Left renal cortex interstitium (tissue), 4 donors: ENCODE measurements around the gene SLC12A1. TPM values are rescaled to one million over a fixed set of nuclear protein-coding genes. Genes with fewer than 3 reads are reported as not detected.
A peak's percentile ranks its signal among the peaks of the same experiment; 100 is the strongest.

ENCODE experiments used
- DNase-seq, 4 donors: peaks; one replicate each; pipeline ENCODE4 v3.0.0-alpha.2; 2013; ENCODE audit warnings: low read depth in 4 of 4, low spot score in 2 of 4, missing footprints in 1 of 4
- polyA plus RNA-seq, 4 donors: library from polyadenylated mRNA; unstranded; fragments of 120-200 nt; gene quantifications; one replicate each; pipeline ENCODE4 v1.2.1, GENCODE V29; 2013; ENCODE audit not compliant: insufficient read length in 4 of 4

SLC12A1 gene
- polyA plus RNA-seq, 4 donors: 384 to 563 (median 484) TPM

DNA sequence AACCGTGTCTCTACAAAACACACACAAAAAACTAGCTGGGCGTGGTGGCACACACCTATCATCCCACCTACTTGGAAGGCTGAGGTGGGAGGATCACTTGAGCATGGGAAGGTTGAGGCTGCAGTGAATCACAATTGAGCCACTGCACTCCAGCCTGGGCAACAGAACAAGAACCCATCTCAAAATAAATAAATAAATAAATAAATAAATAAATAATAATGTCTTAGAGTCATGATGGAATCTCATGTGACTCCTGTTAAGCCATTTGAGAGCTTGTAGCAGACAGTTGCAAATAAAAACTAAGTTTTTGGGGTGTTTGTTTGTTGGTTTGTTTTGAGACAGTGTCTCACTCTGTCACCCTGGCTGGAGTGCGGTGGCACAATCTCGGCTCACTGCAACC, 33.2 kb downstream of the SLC12A1 start:
- no peak for DNase-seq

DNA sequence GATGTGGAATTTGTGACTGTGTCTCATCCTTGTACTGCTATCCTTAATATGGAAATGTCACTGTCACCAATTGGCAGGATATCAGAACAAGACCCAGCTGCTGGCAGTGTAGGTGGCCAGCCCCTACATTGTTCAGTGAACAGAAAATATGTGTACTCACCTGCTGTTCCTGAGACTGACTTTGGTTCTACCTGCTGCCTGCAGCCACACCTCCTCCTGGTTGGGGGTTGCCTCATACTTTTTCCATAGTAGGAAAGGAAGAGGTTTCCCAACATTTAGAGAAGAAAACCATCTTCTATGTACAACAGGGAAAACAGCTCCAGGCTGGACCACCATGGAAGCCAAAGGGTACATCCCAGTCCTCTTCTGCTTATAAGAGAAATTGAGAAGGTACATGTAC, 35.9 kb downstream of the SLC12A1 start:
- no peak for DNase-seq

DNA sequence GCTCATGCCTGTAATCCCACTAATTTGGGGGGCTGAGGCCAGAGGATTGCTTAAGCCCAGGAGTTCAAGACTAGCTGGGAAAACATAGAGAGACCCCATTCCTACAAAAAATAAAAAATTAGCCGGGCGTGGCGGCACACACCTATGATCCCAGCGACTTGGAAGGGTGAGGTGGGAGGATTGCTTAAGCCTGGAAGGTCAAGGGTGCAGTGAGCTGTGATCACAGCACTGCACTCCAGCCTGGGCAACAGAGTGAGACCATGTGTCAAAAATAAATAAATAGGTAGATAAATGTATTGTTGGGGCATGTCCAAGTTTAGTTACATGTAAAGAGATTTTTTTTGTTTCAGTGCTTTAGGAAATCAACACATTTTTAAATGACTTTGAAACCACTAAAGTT, 36.4 kb downstream of the SLC12A1 start:
- DNase-seq: no peak

DNA sequence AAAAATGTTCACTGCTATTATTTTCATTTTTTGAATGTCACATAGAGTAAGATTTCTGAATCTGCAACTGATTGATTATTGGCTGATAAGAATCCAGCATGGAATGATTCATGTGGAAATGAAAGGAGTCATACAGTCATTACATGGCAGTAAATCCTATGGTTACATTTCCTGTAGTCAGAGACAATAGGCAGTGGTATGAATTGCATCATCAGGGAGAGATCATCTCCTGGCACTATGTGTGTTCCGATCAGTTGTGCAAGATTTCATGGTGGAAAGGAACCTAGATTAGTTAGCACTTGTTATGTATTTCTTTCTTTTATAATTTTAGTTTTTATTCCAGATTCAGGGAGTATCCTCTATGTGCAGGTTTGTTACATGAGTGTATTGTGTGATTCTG, 38.8 kb downstream of the SLC12A1 start:
- no peak for DNase-seq

DNA sequence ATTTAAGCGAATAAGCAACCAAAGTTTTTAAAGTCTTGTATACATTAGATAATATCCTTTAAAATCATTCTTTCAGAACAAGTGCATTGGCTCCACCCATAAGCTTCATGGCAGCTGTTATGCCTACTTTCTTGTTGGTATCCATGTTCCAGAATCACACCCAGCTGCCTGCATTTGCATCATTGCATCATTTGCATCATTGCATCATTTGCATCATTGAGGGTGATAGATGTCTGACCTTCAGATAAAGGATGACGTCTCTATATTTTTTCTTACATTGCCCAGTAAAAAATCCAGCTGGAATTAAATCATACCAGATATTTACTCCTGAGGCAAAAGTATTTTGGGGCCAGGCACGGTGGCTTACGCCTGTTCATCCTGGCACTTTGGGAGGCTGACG, 42.3 kb downstream of the SLC12A1 start:
- no peak for DNase-seq

DNA sequence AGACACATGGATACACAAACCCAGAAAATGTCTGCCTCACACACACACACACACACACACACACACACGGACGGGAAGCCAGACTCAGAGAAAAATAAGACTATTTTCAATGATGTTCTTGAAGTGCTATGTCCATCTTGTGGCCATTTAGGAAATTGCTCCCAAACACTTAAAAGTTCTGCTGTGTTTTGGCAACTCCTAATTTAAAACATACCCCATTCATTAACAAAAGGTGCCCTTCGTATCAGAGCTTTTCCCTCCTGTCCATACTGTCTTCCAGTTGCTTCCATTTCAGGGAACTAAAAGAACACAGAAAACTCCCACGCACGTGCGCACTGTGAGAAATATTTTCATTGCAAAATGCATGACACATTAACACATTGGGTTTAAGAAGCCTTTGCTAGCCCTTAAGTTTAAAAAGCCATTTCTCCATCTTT, 44.6 kb downstream of the SLC12A1 start:
- peak in 3 of 4 donors; percentile 38 to 64 (median 51) for DNase-seq

DNA sequence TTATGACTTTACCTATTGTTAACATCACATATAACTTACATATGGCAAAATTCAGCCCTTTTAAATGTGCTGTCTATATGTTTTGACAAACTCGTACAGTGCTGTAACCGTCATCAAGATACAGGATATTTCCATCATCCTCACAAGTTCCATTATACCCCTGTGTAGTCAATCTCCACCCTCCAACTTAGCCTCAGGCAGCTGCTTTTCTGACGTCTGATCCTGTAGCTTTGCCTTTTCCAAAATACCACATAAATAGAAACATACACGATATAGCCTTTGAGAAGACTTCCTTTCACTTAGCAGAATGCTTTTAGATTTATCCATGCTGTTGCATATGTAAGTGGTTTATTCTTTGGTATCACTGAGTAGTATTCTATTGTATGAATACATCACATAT, 47.1 kb downstream of the SLC12A1 start:
- no peak for DNase-seq

DNA sequence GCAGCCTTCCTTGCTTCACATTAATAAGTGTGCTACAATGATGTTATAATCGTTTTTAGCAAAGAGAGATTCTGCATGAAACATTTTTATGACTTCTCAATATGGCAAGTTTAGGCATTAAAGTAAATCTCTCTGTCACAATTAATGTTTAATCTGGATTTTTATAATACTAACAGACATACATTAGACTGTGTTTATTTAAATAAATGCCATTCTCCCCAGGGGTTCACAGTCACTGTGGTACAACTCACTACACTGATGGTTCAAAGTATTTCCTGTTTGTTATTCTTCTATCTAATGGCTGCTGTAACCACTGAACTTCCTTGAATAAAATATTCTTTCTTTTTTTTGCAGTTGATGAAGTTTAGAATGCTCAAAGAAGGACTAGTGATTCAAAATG, 59.0 kb downstream of the SLC12A1 start:
- no peak for DNase-seq

DNA sequence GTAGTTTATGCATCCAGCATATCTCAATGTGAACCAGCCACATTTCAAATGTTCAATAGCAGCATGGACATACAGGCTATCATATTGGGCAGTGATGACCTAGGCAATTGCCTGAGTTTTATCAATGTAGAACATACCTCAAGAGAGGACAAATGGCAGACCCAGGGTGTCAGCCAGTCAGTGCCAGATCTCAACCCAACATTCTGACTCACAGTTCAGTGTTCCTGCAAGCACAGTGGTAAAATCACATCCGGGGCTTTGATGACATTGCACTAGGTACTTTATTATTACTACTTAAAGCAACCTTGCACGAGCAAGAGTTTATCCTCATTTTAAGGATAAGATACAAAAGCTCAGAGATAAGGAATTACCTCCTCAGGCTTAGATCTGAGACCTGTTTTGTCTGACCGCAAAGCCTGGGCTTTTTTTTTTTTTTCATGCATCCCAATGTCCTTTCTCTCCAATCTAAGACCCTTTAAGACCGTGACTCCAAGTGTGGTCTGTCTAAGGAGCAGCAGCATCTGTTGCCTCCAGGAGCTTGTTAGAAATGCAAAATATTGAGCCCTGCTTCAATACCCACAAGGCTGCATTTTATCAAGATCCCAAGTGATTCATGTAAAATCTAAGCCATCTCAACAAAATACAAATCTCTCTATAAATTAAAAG, 60.1 kb downstream of the SLC12A1 start:
- DNase-seq: no peak

DNA sequence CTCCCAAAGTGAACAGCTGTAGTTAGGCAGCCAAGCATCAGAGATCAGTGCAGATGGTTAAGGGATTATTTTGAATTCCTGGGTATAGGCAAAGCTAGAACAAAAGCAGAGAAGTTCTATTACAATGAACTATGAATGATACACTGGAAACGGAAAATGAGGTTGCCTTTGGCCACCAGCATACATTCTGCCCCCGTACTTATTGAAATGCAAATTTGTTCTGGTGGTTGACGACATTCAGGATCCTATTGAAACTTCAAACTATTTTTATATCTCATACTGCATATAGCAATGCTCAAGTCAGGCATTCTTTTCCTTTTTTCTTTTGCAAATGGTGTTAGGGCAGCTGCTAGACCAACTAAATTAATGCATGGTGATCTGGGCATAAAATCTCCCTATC, 61.7 kb downstream of the SLC12A1 start:
- no peak for DNase-seq

DNA sequence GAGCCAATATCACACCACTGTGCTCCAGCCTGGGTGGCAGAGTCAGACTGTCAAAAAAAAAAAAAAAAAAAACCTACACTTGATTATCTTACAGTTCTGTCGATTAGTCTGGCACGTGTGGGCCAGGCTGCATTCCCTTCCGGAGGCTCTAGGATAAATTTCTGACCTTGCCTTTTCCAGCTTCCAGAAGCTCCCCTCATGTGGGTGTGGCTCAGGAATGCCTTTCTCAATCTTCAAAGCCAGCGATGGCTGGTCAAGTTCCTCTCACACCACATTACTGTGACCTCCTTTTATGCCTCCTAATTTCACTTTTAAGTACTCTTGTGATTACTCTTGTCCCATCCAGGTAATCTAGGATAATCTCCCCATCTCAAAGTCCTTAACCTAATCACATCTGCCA, 66.9 kb downstream of the SLC12A1 start:
- no peak for DNase-seq

DNA sequence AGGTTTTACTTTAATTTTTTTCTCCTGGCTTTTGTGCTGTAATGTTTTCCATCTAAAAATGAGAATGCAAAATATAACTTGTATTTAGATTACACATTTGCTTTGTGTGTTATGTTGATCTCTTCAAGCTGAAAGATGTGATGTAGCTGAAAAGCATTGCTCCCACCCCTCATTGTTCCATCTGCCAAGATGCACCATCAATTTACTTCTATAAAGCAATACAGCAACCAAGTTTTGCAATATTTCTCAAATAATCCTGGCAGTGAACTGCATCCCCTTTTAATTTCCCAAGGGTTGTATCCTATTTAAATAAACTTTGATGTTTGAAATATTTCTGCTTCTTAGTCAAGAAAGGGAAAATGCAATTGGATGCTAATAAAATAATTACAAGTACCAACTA, 72.6 kb downstream of the SLC12A1 start:
- no peak for DNase-seq

DNA sequence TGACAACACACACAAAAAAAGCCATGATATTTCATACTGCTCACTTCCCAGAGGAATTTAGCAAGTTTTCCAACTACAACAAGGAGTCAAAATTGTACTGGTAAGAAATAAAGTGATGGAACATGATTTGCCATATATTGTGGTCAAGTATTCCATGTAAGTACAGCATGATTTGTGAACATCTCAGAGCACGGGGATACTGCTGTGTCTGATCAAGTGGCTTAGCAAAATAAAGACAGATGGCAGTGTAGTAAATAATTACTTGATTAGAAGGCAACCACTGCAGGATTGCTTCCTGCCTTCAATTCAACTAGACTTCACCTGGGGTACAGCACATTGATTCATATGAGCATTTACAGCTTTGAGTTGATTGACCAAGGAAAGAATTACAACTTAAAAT, 73.5 kb downstream of the SLC12A1 start:
- no peak for DNase-seq

DNA sequence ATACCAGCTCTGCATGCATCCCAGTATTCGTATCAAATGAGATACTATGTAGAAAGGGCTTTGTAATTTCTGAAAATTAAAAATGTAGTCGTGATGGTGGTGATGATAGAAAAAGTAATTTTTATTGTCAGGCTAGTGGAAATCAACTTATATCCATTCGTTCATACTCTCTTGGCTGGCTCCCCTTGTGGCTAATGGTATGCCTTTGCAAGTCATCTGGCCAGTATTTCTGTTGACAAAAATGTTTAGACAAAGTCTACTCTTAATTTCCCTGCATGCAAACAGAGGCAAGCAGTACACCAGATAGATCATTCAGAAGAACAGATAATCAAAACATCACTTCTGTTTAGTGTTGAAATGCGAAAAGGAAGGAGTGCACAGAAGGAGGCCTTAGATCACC, 75.6 kb downstream of the SLC12A1 start:
- no peak for DNase-seq

DNA sequence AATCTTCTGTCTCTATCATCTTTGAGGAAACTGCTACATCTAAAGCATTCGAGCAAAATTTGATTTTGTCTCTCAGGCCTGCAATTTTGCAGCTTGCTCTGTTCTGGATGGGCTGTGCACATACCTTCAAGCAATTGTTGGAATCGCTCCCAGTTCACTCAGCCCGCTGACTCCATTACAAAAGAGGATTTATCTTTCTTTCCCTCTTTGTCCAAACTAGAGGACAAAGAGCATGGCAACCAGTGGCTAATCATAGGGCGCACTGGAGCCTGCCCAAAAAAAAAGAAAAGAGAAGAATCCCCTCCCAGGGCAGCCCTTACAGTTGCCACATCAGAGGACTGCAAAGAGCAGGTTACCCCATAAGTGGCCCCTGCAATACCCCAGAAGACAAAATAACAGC, 76.1 kb downstream of the SLC12A1 start:
- DNase-seq: no peak

DNA sequence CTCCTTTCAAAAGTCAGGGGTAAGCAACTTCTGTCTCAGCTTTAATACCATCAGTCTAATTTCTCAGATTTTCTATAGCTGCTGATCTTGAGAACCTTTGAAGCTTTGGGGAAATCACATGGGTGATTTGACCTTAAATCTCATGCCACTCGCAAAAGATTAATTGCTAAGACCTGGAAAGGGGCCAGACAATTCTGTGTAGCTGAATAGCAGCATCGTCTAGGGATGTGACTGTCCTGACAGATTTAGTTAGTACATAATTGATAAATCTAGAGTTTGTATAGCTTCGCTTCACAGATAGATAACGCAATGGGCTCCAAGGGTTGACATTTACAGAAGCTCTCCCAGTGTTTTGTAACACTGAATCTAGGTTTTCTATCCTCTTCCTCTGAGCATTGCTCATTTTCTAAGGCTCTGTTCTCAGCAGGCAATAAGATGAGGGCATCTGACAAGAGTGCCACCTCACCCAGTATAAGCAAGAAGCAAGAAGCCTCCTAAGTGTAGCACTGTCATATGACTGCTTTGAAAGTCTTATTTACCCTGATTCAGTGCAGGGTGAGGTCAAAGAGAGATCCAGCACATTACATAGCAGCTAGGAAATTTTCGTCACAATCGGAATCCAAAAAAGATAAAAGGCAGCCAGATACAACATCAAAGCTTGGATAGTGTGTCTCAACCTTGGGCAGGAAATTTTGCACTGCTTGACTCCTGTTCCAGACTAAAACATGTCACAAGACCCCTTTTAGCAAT, 77.5 kb downstream of the SLC12A1 start:
- no peak for DNase-seq

DNA sequence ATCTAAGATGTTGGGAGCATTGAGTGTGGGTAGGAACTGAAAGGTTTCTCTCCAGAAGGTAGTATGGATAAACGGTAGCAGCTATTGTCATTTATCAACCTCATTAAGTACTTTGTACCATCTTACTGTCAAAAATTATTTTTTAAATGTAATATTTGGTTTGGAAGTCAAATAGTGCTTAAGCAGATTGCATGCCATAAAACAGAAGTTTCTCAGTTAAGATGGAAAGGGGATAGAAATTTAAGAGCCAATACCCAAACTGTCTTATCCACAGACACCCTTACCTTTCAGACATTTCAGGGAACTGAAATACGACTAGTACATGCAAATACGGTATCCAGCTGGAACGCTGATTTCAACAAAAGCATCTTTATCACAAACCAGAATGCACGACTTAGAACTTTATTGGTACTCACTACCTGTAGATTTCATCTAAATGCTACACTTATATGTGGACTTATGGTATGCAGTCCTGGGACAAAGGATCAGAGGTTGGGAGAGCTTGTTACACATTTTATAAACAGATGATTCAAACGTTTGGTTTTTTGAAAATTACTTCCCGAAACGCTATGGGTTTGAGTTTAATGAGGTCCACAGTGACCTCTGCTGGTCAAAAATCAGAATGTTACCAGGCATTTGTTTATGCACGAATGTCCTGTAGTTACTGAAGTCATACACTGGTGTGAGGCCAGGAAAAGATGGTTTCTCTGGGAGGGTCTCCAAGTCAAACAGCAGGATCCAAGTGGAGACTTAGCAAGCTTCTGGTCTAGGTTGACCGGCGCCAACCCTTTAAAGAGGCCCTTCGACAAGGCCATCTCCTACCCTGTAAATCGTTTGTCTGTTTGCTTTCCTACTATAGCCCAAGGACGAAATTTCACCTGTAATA, 79.5 kb downstream of the SLC12A1 start:
- peak; percentile 73 to 88 (median 76) for DNase-seq

DNA sequence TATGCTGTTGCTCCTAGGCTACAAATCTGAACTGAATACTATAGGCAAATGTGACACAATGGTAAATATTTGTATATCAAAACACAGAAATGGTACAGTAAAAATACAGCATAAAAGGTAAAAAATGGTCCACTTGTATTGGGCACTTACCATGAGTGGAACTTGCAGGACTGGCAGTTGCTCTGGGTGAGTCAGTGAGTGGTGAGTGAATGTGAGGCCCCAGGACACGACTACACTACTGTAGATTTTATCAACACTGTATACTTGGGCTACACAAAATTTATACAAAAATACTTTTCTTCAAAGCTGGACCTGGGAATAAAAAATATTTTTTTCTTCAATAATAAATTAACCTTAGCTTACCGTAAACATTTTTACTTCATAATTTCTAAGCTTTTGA, 83.5 kb downstream of the SLC12A1 start:
- DNase-seq: no peak

DNA sequence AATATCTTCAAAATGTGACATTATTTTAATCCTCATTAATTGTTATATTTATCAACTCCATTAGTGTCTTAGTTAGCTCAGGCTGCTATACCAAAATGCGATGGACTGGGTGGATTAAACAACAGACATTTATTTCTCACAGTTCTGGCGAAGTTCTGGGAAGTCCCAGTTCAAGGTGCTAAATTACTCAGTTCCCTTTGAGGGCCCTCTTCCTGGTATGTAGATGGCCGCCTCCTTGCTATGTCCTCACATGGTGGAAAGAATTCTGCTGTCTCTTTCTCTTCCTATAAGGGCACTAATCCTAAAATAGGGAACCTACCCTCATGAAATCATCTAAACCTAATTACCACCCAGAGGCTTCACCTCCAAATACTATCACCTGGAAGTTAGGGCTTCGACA, 86.4 kb downstream of the SLC12A1 start:
- no peak for DNase-seq

DNA sequence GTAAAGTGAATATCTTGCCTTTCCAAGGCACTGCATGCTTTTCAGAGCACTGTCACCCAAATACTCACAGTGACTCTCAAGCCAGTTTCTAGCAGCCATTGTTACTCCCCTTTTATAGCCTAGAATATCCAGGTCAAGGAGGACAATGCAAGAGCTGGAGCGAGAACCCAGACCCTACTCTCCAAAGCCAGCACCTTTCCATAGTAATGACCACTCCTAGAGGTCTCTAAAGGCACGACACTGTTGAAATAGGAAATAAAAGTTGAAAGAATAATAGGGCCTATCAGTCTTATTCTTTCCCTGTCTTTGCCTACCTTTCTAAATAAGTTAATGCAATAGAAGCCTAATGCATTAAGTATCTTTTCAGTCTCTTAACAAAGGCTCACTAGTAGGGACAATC, 91.6 kb downstream of the SLC12A1 start:
- DNase-seq: no peak

DNA sequence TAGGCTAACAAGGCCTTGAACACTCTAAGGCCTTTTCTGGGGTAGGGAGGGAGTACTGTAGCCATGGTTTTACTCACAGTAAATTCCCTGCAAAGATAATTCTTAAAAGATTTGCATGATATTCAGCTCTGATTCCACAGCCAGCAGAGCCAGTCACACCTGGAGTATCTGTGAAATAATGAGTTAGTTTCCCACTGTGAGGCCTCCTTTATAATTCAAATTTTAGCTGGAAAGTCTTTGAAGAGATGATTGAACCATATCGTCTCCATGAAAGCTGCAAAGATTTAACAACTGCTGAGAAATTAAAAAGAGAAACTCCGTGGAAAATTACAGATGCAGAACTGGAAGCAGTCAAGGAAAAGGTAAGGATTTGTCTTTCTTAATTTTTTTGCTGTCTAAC, 92.8 kb downstream of the SLC12A1 start:
- DNase-seq: no peak
